Muscle layer of duodenum (tissue), 2 donors: ENCODE results near the gene PTDSS2.

ENCODE experiments used
- H3K27ac ChIP-seq: one replicate; pipeline ENCODE4 v1.7.0; 2013; ENCODE audit warnings: mild to moderate bottlenecking, low read length
- H3K27me3 ChIP-seq: one replicate; pipeline ENCODE4 v1.7.0; 2013; ENCODE audit warnings: low read depth, mild to moderate bottlenecking, control low read depth, low read length
- H3K36me3 ChIP-seq, 2 donors: one replicate each; pipeline ENCODE4 v1.7.0; 2013; ENCODE audit warnings: low read length in 2 of 2, control low read depth in 1 of 2, mild to moderate bottlenecking in 1 of 2; ENCODE audit not compliant: insufficient read depth in 2 of 2, control insufficient read depth in 1 of 2
- H3K4me1 ChIP-seq, 2 donors: one replicate each; pipeline ENCODE4 v1.7.0; 2013; ENCODE audit warnings: low read length in 2 of 2, mild to moderate bottlenecking in 2 of 2, control low read depth in 1 of 2, moderate library complexity in 1 of 2; ENCODE audit not compliant: insufficient read depth in 2 of 2, control insufficient read depth in 1 of 2
- H3K4me3 ChIP-seq, 2 donors: one replicate each; pipeline ENCODE4 v1.7.0; 2013; ENCODE audit warnings: low read length in 2 of 2, low read depth in 1 of 2, mild to moderate bottlenecking in 1 of 2
- H3K9me3 ChIP-seq, 2 donors: one replicate each; pipeline ENCODE4 v1.7.0; 2013; ENCODE audit warnings: low read length in 2 of 2, control low read depth in 1 of 2, mild to moderate bottlenecking in 1 of 2; ENCODE audit not compliant: control insufficient read depth in 1 of 2
- donor health status: healthy.

Gene PTDSS2

DNA sequence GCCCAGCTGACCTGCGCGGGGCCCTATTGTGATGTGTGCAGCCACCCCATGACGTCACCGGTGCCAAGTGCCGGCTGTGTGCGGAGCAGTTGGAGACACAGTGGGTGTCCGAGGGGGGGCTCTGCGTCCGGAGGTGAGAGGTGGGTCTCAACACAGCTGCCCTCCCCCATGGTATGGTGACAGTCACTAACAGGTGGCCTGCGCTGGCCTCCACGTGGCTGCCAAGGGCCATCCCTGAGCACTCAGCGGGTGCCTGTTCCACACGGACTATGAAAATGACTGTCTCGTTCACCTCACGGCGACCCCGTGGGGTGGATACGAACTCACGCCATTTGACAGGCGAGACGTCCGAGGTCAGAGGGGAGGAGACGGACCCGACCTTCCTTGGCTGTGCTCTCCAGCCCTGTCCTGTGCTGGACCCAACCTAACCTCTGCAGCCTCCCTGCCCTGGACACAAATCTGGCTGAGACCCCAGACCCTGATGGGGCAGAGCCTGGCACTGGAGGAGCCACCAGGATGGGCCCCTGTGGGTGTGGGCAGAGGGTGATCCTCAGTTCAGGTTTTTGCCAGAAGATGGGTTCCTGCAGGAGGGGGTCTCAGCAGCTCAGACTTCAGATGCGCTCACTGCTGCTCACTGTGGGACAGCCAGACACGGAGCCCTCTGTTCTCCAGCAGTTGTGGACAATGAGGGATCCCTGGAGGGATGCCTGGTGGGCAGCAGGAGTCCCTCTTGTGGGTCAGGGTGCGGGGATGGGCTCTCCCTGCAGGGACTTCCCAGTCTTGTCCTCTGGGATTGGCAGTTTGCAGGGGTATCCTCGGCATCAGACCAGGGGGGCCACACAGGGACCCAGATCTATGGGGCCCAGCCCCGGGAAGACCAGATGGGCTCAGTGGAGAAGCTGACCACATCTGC lies 79.0 kb downstream of the PTDSS2 start:
- Histone ChIP-seq H3K27ac (no peak overlapping the region), H3K4me1 (peaks cover 0 to 4% of the 10 kb centered on the region in 2 donors), H3K9me3 (no peaks in the 10 kb centered on the region), H3K4me3 (no peak overlapping the region), H3K36me3 (peaks cover 0 to 27% of the 10 kb centered on the region in 2 donors), H3K27me3 (no peaks in the 10 kb centered on the region)

DNA sequence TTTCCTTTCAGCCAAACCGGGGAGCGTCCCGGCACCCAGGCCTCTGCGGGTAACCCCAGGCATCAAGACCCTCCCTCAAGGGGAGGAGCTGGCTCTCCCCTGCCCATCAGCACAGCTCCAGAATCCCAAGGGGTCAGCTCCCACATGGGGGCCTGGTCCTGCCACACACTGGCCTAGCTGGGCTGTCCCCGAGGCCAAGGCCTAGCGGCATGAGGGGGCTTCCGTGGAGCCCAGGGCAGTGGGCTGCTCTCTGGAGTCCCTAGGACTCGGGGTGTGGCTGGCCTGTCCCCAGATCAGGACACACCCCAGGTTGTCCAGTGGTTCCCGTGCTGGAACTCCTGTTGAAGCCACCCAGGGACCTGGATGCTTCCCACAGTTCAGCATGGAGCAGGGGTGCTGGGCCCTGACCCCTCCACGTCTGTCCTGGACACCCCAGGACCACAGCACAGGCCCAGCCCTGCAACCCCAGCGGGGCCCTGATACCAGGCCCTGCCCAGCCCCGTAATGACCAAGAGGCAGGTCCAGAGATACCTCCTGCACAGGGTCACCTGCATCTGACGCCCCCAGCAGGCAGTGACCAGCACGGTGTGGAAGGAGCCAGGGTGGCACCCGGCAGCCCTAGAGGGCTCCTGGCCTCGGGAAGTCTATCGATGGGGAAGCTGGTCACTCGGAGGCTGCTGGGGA lies 79.8 kb downstream of the PTDSS2 start:
- Histone ChIP-seq H3K27ac (no peak overlapping the region), H3K4me3 (no peak overlapping the region), H3K36me3 (peaks cover 0 to 27% of the 10 kb centered on the region in 2 donors), H3K27me3 (no peaks in the 10 kb centered on the region), H3K9me3 (no peaks in the 10 kb centered on the region), H3K4me1 (peaks cover 0 to 12% of the 10 kb centered on the region in 2 donors)

DNA sequence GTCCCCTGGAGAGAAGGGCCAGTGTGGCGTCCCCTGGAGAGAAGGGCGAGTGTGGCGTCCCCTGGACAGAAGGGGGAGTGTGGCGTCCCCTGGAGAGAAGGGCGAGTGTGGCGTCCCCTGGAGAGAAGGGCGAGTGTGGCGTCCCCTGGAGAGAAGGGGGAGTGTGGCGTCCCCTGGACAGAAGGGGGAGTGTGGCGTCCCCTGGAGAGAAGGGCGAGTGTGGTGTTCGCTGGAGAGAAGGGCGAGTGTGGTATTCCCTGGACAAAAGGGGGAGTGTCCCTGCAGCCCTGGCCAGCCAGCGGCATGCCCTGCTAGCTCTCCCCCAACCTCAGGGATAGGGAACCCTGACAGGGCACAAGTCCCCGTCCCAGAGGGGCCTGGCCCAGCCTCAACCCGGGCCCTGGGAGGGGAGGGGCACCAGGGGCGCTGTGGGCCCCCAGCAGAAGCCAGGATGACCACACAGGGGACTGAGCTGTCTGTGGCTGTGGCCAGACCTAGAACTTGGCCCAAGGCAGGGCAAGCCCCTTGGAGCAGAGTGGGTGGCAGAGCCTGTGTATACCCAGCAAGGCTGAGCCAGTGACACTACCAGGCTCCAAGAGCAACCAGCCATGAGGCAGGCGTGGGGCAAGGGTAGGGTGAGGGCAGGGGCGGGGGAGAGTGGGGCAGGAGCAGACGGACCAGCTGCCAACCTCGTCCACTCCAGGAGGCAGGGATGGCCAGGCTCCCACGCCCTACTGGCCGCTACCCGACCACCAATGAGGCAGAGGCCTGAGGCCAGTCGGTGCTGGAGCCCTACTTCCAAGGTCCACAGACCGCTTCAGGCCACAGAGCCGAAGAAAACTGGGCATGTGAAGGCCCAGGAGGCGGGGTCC lies 81.1 kb downstream of the PTDSS2 start:
- Histone ChIP-seq H3K4me3 (no peak overlapping the region), H3K9me3 (no peaks in the 10 kb centered on the region), H3K36me3 (peaks cover 0 to 27% of the 10 kb centered on the region in 2 donors), H3K27ac (no peak overlapping the region), H3K4me1 (peaks cover 0 to 16% of the 10 kb centered on the region in 2 donors), H3K27me3 (no peaks in the 10 kb centered on the region)

DNA sequence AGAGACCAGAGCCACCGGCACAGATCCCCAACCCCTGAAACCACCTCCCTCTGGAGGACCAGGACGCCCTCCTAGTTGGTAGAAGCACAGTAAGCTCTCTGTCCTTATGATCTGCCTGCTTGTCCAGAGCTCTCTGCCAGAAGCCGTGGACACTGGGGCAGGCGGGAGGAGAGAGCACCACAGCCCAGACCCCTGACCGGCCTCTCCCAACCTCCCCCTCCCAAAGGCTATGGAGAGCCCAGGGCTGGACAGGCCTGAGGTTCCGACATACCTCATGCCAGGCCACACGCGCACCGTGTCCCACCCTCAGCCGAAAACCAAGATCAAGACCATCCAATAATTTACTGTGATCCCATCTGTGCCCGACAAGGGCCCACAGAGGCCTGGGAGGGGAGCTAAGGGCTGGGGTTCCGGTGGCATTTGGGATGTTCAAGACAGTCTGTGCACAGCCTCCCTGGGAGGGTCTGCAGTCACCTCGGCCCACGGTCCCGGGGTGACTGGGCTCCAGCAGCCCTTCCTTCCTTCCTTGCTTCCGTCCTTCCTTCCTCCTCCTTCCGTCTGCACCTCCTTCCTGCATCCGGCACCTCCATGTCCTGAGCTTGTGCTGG lies 81.9 kb downstream of the PTDSS2 start:
- H3K4me1 ChIP-seq, result peaks cover 0 to 21% of the 10 kb centered on the region in 2 donors
- no peak overlapping the region for H3K4me3 ChIP-seq
- no peaks in the 10 kb centered on the region for H3K27me3 ChIP-seq
- H3K36me3 ChIP-seq, result peaks cover 0 to 27% of the 10 kb centered on the region in 2 donors
- H3K9me3 ChIP-seq, result no peaks in the 10 kb centered on the region
- H3K27ac ChIP-seq, result no peak overlapping the region

DNA sequence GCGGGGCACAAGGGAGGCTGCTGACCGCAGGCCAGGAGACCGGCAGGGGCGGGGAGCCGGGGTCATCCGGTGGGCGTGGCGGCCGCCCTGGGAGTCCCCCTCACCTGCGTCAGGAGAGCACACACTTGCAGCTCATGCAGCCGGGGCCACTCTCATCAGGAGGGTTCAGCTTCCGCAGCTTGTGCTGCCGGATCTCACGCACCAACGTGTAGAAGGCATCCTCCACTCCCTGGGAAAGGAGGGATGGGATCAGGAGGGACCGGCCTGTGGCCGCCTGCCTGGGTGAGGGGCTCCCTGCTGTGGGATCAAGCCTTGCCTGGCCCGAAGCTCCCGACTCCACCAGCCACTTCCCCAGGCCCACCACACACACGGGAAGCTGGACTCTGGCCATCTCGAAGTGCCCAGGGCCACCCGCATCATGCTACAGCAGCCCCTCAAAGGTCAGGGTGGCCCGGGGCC lies 82.5 kb downstream of the PTDSS2 start:
- H3K9me3 ChIP-seq, result no peaks in the 10 kb centered on the region
- H3K4me1 ChIP-seq, result peaks cover 0 to 26% of the 10 kb centered on the region in 2 donors
- H3K36me3 ChIP-seq, result peaks cover 0 to 27% of the 10 kb centered on the region in 2 donors
- H3K27ac ChIP-seq, result no peak overlapping the region
- no peaks in the 10 kb centered on the region for H3K27me3 ChIP-seq
- no peak overlapping the region for H3K4me3 ChIP-seq

DNA sequence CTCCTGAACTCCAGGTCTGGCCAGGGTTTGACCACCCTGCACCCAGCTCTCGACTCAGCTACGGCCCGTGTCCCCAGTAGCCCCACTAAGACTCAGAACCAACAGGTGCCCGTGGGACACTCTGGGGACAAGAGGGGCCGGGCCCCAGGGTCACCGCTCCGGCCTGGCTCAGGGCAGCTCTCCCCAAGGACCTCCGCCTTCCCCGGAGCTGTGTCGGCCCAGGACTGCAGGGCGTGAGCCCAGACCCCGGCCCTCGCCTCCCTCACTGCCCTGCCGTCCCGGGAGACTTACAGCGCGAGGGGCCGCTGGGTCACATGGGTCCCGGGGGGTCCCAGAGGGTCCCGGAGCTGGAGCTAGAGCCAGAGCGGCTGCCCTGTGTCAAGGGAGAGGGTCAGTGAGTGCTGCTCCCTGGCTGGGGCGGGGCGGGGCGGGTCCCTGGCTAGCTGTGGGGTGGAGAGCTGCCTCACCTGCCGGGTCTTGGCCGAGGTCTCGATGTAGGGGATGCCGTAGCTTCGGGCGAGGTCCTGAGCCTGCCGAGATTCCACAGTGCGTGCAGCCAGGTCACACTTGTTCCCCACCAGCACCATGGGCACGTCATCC lies 83.0 kb downstream of the PTDSS2 start:
- Histone ChIP-seq H3K4me3 (no peak overlapping the region), H3K9me3 (no peaks in the 10 kb centered on the region), H3K36me3 (peaks cover 0 to 27% of the 10 kb centered on the region in 2 donors), H3K27ac (no peak overlapping the region), H3K27me3 (no peaks in the 10 kb centered on the region), H3K4me1 (peaks cover 0 to 30% of the 10 kb centered on the region in 2 donors)

DNA sequence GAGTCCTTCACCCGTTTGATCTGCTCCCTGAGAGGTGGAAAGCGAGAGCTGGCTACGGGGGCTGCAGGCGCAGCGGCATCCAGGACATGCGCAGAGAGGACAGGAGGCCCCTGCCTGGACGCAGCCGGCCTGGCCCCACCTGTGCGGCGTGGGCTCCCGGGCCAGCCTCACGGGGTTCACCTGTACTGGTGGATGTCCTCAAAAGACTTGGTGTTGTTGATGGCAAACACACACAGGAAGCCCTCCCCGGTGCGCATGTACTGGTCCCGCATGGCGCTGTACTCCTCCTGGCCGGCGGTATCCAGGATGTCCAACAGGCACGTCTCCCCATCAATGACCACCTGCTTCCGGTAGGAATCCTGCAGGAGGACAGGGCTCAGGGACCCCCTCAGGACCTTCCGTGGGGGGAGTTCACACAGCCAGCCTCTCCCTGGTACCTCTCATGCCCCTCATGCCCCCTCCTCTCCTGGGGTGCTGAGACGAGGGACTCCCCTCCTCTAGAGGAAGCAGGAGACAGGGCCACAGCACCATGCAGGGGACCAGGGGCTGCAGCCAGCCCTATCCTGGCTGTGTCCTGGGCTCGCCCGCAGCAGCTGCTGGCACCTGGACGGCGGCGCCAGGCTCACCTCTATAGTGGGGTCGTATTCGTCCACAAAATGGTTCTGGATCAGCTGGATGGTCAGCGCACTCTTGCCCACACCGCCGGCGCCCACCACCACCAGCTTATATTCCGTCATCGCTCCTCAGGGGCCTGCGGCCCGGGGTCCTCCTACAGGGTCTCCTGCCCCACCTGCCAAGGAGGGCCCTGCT lies 83.7 kb downstream of the PTDSS2 start:
- peaks cover 0 to 27% of the 10 kb centered on the region in 2 donors for H3K36me3 ChIP-seq
- H3K9me3 ChIP-seq, result no peaks in the 10 kb centered on the region
- H3K4me3 ChIP-seq, result peak overlapping the region in 1 of 2 donors; percentile 88
- H3K4me1 ChIP-seq, result peaks cover 0 to 30% of the 10 kb centered on the region in 2 donors
- H3K27ac ChIP-seq, result no peak overlapping the region
- no peaks in the 10 kb centered on the region for H3K27me3 ChIP-seq

DNA sequence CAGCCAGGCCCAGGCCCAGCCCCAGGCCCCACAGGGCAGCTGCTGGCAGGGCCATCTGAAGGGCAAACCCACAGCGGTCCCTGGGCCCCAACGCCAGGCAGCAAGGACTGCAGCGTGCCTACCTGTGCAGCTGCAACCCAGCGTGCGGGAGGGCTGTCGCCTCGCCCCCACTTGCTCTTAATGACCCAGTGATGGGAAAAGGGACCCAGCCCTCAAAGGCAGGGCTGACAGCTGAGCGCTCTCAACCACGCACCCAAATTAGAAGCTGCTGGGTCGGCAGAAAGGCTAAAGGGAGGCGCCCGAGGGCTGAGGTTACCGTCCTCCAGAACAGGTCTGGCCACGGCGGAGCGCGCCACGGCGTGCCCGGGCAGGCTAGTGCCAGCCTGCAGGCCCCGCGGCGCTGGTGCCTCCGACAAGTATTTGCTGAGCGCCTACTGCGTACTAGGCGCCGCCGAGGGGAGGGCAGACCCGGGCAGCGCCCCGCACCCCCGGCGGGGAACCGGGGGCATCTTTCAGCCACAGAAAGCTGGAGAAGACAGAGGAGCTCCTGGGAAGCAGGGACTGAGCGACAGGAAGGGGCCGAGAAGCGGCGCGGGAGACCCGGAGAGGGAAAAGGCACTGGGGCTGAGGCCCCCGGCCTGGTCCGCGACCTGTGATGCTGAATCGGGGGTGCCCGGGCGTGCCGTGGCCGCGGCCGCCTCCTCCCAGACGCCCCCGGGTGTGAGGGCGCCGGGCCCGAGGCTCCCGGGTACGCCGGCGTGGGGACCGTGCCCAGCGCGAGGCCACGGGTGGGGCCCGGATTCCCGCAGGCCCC lies 84.5 kb downstream of the PTDSS2 start:
- H3K4me1 ChIP-seq, result peaks cover 0 to 30% of the 10 kb centered on the region in 2 donors
- H3K4me3 ChIP-seq, result peak overlapping the region; percentile 62 to 88
- H3K27me3 ChIP-seq, result no peaks in the 10 kb centered on the region
- no peak overlapping the region for H3K27ac ChIP-seq
- peaks cover 0 to 27% of the 10 kb centered on the region in 2 donors for H3K36me3 ChIP-seq
- no peaks in the 10 kb centered on the region for H3K9me3 ChIP-seq

DNA sequence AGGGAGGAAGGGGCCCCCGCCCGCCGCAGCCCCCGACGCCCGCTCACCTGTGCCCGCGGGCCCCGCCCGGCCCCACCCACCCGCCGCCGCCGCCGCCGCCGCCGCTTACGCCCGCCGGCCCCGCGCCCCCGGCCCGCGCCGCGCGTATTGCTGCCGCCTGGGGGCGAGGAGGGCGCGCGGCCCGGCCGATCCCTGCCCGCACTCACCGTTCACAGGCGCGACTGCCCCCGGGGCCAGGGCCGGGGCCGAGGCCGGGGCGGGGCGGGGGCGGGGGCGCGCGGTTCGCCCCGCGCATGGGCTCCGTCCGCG lies 85.1 kb downstream of the PTDSS2 start:
- Histone ChIP-seq H3K27me3 (no peaks in the 10 kb centered on the region), H3K27ac (no peak overlapping the region), H3K4me1 (peaks cover 0 to 30% of the 10 kb centered on the region in 2 donors), H3K36me3 (peaks cover 0 to 27% of the 10 kb centered on the region in 2 donors), H3K4me3 (peak overlapping the region in 1 of 2 donors; percentile 88), H3K9me3 (no peaks in the 10 kb centered on the region)
